Lower leg skin (tissue), 4 donors: ENCODE results near the gene RBM33. TPM values are rescaled to one million over a fixed set of nuclear protein-coding genes. Genes with fewer than 3 reads are reported as not detected.

Experiments used
- DNase-seq, 2 donors: peaks; one replicate each; pipeline ENCODE4 v3.0.0-alpha.2; 2019; ENCODE audit warnings: low spot score in 2 of 2
- H3K4me3 ChIP-seq: fragments of 200-600 bp; sonication (generic); 2 replicates; pipeline ENCODE4 v1.5.1; 2017; ENCODE audit warnings: mild to moderate bottlenecking, low read depth; ENCODE audit not compliant: poor library complexity, severe bottlenecking
- POLR2A ChIP-seq, 2 donors: fragments of 450-650 bp; IDR thresholded peaks; one replicate each; pipeline ENCODE4 v1.6.1; 2016 to 2017; ENCODE audit warnings: antibody characterized with exemption in 2 of 2, mild to moderate bottlenecking in 1 of 2, moderate library complexity in 1 of 2
- WGBS, 2 donors: methylation state at CpG; one replicate each; pipeline ENCODE4 v1.1.5; 2018; 5-methylcytosine and 5-hydroxymethylcytosine counted together
- intact Hi-C: fragments of 100-400 bp; cut with DNase I; formaldehyde crosslinking; loops from one replicate; pipeline ENCODE4 v1.15.0; 2023; ENCODE audit warnings: low total_unique reads
- total RNA-seq, 4 donors: library from RNA; depleted of rRNA; stranded (reverse); fragments of >200 nt; gene quantifications; one replicate each; pipeline ENCODE4 v1.1.0, GENCODE V29; 2016
- TF ChIP-seq, protein P1 (sequence below), 3 donors: fragments of 450-650 bp; IDR thresholded peaks; one replicate each; pipeline ENCODE4 v1.5.1; 2016; ENCODE audit warnings: antibody characterized with exemption in 3 of 3, mild to moderate bottlenecking in 3 of 3, moderate library complexity in 2 of 3

The RBM33 gene
- total RNA-seq, 4 donors from 2014 or later: 35.8 to 83.9 (median 56.7) TPM

DNA sequence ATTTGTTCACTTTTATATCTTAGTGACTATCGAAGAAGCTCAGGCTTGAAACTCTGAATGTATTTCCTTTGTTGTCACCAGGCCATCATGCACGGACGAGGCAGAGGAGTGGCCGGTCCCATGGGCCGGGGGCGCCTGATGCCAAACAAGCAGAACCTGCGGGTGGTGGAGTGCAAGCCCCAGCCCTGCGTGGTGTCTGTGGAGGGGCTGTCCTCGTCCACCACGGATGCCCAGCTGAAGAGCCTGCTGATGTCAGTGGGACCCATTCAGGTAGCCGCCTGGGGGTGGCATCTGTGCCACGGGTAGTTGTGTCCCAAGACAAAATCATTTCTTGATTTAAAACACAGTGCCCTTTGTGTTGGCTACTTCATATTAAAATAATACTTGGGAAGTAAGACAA, 121.9 kb downstream of the RBM33 start:
- 90 to 92% methylated on average over 12 of the region's 12 CpGs for WGBS, 2 donors
- no peak overlapping the region for H3K4me3 ChIP-seq
- no peak for DNase-seq
- intact Hi-C loops: loop anchor here (5.0 kb wide), 1 partner anchor 169 kb away; no protein-coding TSS in a partner anchor
- TF ChIP-seq, protein P1, sequence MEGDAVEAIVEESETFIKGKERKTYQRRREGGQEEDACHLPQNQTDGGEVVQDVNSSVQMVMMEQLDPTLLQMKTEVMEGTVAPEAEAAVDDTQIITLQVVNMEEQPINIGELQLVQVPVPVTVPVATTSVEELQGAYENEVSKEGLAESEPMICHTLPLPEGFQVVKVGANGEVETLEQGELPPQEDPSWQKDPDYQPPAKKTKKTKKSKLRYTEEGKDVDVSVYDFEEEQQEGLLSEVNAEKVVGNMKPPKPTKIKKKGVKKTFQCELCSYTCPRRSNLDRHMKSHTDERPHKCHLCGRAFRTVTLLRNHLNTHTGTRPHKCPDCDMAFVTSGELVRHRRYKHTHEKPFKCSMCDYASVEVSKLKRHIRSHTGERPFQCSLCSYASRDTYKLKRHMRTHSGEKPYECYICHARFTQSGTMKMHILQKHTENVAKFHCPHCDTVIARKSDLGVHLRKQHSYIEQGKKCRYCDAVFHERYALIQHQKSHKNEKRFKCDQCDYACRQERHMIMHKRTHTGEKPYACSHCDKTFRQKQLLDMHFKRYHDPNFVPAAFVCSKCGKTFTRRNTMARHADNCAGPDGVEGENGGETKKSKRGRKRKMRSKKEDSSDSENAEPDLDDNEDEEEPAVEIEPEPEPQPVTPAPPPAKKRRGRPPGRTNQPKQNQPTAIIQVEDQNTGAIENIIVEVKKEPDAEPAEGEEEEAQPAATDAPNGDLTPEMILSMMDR (IDR thresholded peaks at IDR 0.05): no peak
- TF ChIP-seq POLR2A (IDR thresholded peaks at IDR 0.05): no peak

DNA sequence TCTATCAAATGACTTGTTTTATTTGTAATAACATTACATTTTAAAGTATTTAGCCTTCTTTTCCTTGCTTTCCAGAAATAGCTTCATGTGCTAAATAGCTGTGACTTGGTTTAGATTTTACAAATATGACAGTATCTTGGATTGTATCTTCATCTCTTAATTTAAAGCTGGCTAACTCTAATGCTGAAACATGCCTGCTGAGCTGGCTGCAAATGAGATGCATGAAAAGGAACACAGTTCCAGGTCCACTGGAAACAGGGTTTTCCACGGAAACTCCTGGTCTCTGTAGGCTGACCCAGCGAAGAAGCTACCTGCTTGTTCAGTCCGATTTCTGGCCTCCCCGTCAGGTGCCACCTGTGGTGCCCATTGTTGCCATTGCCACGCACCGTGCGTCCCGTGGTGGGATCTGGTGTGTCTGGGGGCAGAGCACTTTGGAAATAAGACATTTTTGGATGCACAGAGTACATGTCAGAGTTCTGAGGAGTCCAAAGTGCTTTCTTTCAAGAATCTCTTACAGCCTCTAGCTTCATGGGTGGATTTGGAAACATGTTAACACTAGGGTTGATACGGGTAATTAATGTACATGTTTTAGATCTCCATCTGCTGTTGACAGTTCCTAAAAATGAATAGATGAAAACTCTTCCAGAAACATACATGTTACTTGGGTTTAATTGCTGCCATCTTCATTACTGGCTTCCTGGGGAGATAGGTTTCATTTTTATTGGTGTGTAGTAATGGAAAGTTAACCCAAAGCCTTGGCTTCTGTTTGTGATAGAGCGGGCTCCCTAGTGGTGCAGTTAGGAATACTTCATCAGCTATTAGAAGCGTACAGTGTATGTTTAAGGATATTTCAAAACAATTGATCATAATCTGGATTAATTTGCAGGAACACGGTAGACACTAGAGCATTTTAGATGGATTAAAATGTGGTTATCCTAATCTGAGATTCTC, 122.8 kb downstream of the RBM33 start:
- TF ChIP-seq POLR2A (IDR thresholded peaks at IDR 0.05): no peak
- TF ChIP-seq, protein P1 (IDR thresholded peaks at IDR 0.05): no peak
- intact Hi-C loops: loop anchor here (5.0 kb wide), 1 partner anchor 170 kb away; no protein-coding TSS in a partner anchor
- 87 to 90% methylated on average over 12 of the region's 12 CpGs for WGBS, 2 donors
- no peak for DNase-seq
- H3K4me3 ChIP-seq: no peak overlapping the region

DNA sequence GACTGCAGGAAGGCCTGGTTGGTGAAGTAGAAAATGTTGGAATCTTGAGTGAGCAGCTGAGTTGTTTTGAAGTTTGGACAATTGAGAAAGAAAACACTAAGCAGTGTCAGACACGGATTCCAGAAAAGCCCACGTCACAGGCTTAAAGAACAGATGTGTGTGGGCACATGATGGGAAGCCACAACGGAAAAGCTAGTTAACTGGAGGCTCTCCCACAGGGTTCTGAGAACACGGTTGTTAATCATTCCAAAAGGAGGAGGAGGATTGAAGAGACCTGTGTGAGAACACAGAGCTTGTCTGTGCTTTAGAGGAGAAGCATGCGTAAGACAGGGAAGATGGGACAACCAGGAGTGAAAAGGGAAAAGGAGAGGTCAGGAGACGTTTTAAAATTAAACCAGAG, 125.2 kb downstream of the RBM33 start:
- no peak for TF ChIP-seq POLR2A (IDR thresholded peaks at IDR 0.05)
- TF ChIP-seq, protein P1 (IDR thresholded peaks at IDR 0.05): no peak
- no peak overlapping the region for H3K4me3 ChIP-seq
- WGBS, 2 donors: 60 to 77% methylated on average over 6 of the region's 6 CpGs
- intact Hi-C loops: loop anchor here (5.0 kb wide), 1 partner anchor 172 kb away; no protein-coding TSS in a partner anchor
- DNase-seq: no peak

DNA sequence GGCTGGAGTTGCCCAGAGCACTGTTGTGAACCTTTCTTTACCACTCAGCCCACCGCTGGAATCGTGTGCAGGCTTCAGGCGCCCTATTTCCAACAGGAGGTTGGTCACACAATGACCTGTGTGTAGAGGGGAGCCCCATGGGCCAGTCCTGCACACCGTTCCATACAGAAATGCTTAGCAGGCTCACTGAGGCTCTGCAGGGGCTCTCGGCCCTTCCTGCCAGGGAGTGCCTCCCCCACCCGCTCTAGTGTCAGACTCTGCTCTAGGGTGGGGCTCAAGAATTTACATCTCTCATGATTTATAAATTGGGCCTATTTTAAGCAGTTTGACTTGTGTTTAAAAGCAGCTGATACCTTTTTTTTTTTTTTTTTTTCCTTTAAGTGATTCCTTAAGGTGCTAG, 125.8 kb downstream of the RBM33 start:
- TF ChIP-seq, protein P1 (IDR thresholded peaks at IDR 0.05): no peak
- TF ChIP-seq POLR2A (IDR thresholded peaks at IDR 0.05): no peak
- no peak overlapping the region for H3K4me3 ChIP-seq
- intact Hi-C loops: no loop called here
- DNase-seq: no peak
- 73 to 80% methylated on average over 6 of the region's 6 CpGs for WGBS, 2 donors

DNA sequence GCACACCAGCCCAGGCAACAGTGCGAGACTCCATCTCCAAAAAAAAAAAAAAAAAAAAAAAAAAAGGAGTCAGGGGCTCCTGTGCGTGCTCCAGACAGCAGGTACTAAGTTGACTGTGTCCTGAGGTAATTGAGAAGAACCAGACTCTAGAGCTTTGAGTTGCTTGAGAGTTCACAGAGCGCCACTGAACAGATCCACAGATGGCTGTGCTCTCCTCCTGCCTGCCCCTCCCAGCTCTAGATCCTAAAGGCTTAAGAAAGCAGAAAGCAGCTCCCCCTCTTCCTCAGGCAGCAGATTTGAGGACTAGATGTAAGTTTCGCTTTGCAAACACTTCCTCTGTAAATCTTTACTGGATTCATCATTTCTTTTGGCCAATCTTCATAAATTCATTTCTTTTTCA, 129.1 kb downstream of the RBM33 start:
- H3K4me3 ChIP-seq: no peak overlapping the region
- 93 to 98% methylated on average over 4 of the region's 4 CpGs for WGBS, 2 donors
- no peak for DNase-seq
- intact Hi-C loops: no loop called here
- TF ChIP-seq POLR2A (IDR thresholded peaks at IDR 0.05): no peak
- TF ChIP-seq, protein P1 (IDR thresholded peaks at IDR 0.05): no peak
